ENCODE measurements around the gene DMRTC2.

DNA sequence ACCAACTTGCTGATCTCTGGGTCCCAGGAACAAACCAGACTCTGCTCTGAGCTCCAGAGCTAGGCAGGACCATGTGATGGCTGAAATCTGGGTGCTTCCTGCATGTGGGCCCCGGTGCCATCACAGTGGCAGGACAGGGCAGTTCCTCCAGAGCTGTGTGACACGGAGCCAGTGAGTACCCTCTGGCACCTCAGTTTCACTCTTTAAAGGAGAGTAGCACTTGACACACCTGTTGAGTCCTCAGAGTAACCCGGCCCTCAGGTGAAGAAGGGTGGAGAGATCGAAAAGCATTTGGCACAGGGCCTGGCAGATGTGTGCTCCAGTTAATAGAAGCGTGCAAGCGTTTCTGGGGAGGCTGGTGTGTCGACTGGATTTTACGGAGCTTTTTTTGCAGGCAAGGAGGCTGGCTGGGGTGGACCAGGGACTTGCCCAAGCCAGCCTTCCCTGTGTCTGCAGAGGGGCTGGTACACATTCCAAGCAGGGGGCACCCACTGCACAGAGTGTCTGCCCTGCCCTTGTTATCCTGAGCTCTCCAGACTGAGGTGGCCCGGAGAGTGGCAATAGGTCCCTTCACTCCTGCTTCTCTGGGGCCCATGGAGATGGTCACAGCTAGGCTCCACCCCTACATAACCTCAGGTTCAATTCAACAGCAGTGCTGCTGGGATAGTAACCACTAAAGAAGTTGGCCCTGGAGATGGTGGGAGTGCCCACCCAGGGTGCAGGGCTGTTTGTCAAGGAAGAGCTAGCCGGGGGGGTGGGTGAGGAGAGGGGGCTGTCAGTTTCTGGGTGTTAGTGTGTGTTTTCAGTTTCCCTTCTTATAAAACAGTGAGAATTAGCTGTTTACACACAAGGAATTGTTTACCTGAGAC, 23.5 kb downstream of the DMRTC2 start:
- TF ChIP-seq, protein P1, sequence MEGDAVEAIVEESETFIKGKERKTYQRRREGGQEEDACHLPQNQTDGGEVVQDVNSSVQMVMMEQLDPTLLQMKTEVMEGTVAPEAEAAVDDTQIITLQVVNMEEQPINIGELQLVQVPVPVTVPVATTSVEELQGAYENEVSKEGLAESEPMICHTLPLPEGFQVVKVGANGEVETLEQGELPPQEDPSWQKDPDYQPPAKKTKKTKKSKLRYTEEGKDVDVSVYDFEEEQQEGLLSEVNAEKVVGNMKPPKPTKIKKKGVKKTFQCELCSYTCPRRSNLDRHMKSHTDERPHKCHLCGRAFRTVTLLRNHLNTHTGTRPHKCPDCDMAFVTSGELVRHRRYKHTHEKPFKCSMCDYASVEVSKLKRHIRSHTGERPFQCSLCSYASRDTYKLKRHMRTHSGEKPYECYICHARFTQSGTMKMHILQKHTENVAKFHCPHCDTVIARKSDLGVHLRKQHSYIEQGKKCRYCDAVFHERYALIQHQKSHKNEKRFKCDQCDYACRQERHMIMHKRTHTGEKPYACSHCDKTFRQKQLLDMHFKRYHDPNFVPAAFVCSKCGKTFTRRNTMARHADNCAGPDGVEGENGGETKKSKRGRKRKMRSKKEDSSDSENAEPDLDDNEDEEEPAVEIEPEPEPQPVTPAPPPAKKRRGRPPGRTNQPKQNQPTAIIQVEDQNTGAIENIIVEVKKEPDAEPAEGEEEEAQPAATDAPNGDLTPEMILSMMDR (IDR thresholded peaks at IDR 0.05 in 2 of 3, conservative IDR thresholded peaks at IDR 0.05 in 1 of 3; ENCODE audit: borderline replicate concordance in 1 of 3, insufficient read depth in 1 of 3, low read depth in 2 of 3, low read length in 2 of 3), result no peak
- TF ChIP-seq POLR2AphosphoS5 (IDR thresholded peaks at IDR 0.05; ENCODE audit: low read depth, low read length), result no peak
- TF ChIP-seq, protein P2, sequence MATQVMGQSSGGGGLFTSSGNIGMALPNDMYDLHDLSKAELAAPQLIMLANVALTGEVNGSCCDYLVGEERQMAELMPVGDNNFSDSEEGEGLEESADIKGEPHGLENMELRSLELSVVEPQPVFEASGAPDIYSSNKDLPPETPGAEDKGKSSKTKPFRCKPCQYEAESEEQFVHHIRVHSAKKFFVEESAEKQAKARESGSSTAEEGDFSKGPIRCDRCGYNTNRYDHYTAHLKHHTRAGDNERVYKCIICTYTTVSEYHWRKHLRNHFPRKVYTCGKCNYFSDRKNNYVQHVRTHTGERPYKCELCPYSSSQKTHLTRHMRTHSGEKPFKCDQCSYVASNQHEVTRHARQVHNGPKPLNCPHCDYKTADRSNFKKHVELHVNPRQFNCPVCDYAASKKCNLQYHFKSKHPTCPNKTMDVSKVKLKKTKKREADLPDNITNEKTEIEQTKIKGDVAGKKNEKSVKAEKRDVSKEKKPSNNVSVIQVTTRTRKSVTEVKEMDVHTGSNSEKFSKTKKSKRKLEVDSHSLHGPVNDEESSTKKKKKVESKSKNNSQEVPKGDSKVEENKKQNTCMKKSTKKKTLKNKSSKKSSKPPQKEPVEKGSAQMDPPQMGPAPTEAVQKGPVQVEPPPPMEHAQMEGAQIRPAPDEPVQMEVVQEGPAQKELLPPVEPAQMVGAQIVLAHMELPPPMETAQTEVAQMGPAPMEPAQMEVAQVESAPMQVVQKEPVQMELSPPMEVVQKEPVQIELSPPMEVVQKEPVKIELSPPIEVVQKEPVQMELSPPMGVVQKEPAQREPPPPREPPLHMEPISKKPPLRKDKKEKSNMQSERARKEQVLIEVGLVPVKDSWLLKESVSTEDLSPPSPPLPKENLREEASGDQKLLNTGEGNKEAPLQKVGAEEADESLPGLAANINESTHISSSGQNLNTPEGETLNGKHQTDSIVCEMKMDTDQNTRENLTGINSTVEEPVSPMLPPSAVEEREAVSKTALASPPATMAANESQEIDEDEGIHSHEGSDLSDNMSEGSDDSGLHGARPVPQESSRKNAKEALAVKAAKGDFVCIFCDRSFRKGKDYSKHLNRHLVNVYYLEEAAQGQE (IDR thresholded peaks at IDR 0.05; ENCODE audit: low read depth), result no peak
- no peak for TF ChIP-seq CEBPB (IDR thresholded peaks at IDR 0.05; ENCODE audit: low read depth)
- no peak for TF ChIP-seq YY1 (IDR thresholded peaks at IDR 0.05; ENCODE audit: extremely low read depth, insufficient replicate concordance, low read depth, low read length)
- no peak for TF ChIP-seq EZH2 (IDR thresholded peaks at IDR 0.05)
- TF ChIP-seq POLR2A (IDR thresholded peaks at IDR 0.05; ENCODE audit: borderline replicate concordance, extremely low read depth, insufficient read depth, insufficient read length), result no peak
- no peak for TF ChIP-seq TCF7L2 (IDR thresholded peaks at IDR 0.05; ENCODE audit: borderline replicate concordance, extremely low read depth, insufficient read depth, insufficient read length)
- no peak for TF ChIP-seq EGR1 (IDR thresholded peaks at IDR 0.05; ENCODE audit: low read depth)
- no peak for TF ChIP-seq SP1 (IDR thresholded peaks at IDR 0.05; ENCODE audit: low read depth)
- no peak for TF ChIP-seq EZH2phosphoT487 (IDR thresholded peaks at IDR 0.05; ENCODE audit: borderline replicate concordance)
- no peak for TF ChIP-seq SRF (IDR thresholded peaks at IDR 0.05; ENCODE audit: low read depth)
- TF ChIP-seq, protein P3, sequence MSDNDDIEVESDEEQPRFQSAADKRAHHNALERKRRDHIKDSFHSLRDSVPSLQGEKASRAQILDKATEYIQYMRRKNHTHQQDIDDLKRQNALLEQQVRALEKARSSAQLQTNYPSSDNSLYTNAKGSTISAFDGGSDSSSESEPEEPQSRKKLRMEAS (IDR thresholded peaks at IDR 0.05), result no peak

Measured in HCT116 (cell line).